ENCODE data around the gene CHI3L1.

DNA sequence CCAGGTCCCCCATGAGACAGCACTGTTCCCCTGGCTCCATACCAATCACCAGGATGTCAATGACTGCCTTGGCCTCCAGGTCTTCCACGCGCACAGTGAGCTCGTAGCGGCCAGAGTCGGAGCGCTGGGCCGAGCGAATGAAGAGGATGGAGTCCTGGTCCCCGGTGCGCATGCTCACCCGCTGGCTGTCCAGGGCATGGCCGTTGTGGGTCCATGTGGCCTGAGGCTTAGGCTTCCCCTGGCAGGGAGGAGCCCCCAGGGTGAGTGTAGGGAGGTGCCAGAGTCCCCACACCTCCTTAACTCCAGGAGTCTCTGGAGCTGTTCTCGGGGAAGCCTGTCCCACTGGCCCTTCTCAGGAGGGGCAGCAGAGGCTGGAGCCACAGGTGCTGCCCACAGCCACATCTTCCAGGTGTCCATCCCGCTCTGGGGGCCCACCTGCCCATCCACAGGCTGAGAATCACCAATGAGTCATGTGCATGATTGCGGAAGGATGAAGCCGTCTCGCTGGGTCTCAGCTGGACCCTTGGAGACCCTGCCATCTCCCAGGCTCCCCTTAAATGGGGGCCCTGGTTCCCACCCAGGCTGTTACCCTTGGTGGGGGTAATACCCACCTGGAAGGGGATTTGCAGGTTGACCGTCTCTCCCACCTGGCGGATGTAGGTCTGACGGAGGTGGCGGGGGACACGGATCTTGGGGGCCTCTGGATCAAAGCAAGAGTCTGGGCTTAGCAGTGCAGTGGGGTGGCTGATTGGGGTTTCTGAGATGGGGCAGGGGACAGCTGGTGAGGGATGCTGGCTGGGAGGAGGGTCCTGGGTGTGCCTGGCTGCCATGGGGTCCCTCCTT lies 14.9 kb downstream of the CHI3L1 start:
- TF ChIP-seq CTCF (IDR thresholded peaks at IDR 0.05) (no peak), POLR2AphosphoS5 (IDR thresholded peaks at IDR 0.05) (no peak), POLR2A (IDR thresholded peaks at IDR 0.05) (no peak)
